Activated CD8-positive, alpha-beta T cell treated with anti-CD3 and anti-CD28 coated beads for 36 hours (primary cell): Measurements from ENCODE around the gene PGAP6. TPM values are rescaled to one million over a fixed set of nuclear protein-coding genes. Genes with fewer than 3 reads are reported as not detected.
A peak's percentile ranks its signal among the peaks of the same experiment; 100 is the strongest.

Experiments used
- ATAC-seq: fragments of 200-7000 bp; cut with Tn5 transposase; one replicate; pipeline ENCODE4 v1.10.0; 2021; ENCODE audit warnings: mild to moderate bottlenecking, moderate library complexity
- CTCF ChIA-PET: fragments of 350-600 bp; sonication (Branson Sonifier 250); formaldehyde crosslinking; loops from one replicate; lab custom pipeline; 2021; ENCODE audit warnings: antibody characterized with exemption; lab: Charles Lee
- POLR2A ChIA-PET: fragments of 350-600 bp; sonication (Branson Sonifier 250); formaldehyde crosslinking; loops from one replicate; lab custom pipeline; 2021; ENCODE audit warnings: antibody characterized with exemption; lab: Charles Lee
- DNase-seq: peaks from one replicate; pipeline ENCODE4 v3.0.0-alpha.2; 2020
- H3K27ac Mint-ChIP-seq: one replicate; pipeline ENCODE4 v1.8.0; 2021; ENCODE audit warnings: mild to moderate bottlenecking, mixed read lengths
- H3K27me3 Mint-ChIP-seq: one replicate; pipeline ENCODE4 v1.8.0; 2021; ENCODE audit warnings: mixed read lengths
- H3K36me3 Mint-ChIP-seq: one replicate; pipeline ENCODE4 v1.8.0; 2021; ENCODE audit warnings: low read depth, mixed read lengths
- H3K4me1 Mint-ChIP-seq: one replicate; pipeline ENCODE4 v1.8.0; 2021; ENCODE audit warnings: low read depth, mixed read lengths
- H3K4me3 Mint-ChIP-seq: one replicate; pipeline ENCODE4 v1.8.0; 2021; ENCODE audit warnings: mild to moderate bottlenecking, moderate library complexity, mixed read lengths
- H3K9me3 Mint-ChIP-seq: one replicate; pipeline ENCODE4 v1.8.0; 2021; ENCODE audit warnings: mixed read lengths
- intact Hi-C: fragments of 100-400 bp; cut with micrococcal nuclease; formaldehyde crosslinking; loops from one replicate; pipeline ENCODE4 v1.10.0; 2022
- total RNA-seq, 2 experiments: library from RNA; stranded (reverse); gene quantifications; one replicate each; pipeline ENCODE4 v1.2.3, GENCODE V29; 2021
- TF ChIP-seq, protein P1 (sequence below): fragments of 200-600 bp; IDR thresholded peaks from one replicate; pipeline ENCODE4 v1.8.0; 2022; ENCODE audit warnings: antibody characterized with exemption, mild to moderate bottlenecking

PGAP6 gene
- total RNA-seq, 2 experiments from 2014 or later, result 21.9 to 24.8 TPM

DNA sequence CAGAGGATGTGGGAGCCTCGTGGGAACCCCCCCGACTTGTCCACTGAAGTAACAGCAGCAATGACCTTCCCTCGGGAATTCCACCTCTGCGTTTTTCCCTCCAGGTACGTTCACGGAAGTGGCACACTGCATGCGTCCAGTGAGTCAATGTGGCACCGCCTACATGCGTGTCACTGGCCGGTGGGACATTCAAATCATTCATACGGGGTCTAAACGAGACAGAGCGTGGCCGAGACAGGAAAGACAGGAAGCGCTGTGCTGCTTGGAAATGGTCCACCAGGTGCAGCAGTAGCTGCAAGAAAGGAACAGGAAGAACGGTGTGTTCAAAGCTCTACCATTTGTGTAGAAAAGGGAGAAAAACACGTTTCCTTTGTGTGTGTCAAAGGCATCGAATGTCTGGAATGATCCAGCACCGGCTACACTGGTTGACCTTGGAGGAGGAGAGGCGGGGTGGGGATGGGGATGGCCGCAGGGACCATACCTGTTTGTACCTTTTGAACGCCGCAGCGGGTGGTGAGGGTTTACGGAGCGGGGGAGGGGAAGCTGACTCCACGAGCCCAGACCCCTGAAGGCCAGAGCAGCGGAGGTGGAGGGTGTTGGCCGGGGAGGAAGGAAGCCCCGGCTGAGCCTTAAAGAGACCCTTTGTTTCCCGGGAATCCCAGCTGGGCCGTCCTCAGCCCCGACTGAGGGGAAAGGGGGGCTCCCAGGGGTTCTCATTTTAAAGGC is 1.7 kb upstream of the PGAP6 start:
- Mint-ChIP-seq H3K4me3 (peak overlapping the region; percentile 75), H3K9me3 (no peaks in the 10 kb centered on the region)

DNA sequence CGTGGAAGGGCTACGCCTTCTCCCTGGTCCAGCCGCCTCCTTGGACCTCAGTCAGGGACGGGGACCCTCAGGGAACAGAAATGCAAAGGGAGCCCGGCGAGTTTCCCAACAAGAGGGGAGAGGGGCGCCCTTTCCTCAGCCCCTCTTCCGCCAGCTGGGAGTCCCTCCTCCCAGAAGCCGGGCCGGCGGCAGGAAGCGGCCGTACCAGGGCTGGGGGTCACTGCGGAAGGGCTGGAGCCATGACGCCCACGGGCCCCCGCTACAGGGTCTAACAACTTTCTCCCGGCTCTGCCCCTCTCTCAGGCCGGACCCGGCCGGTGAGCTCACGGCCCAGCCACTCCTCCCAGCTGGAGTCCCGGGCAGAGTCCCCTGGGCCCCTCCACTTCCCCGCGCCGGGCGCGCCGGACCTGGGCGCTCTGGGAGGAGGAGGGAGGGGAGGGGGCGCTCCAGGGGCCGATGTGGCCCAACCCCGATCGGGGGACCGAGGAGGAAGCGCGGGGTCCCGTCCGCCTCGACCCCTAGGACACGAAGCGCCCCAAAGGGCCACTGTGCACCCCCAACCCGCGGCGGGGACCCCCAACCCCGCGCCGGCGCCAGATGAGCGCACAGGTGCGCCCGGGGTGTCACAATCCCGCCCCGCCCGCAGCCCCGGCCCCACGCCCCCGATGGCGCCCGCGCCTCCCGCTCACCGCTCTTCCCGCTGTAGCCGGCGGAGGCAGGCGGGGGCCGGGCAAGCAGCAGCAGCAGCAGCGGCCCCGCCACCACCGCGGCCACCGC is 578 bp downstream of the PGAP6 start:
- ATAC-seq (peak; percentile 28), DNase-seq (no peak)
- H3K4me3 Mint-ChIP-seq, result peak overlapping the region; percentile 70
- H3K27me3 Mint-ChIP-seq, result no peaks in the 10 kb centered on the region
- CTCF ChIA-PET, result no interaction called here
- TF ChIP-seq, protein P1, sequence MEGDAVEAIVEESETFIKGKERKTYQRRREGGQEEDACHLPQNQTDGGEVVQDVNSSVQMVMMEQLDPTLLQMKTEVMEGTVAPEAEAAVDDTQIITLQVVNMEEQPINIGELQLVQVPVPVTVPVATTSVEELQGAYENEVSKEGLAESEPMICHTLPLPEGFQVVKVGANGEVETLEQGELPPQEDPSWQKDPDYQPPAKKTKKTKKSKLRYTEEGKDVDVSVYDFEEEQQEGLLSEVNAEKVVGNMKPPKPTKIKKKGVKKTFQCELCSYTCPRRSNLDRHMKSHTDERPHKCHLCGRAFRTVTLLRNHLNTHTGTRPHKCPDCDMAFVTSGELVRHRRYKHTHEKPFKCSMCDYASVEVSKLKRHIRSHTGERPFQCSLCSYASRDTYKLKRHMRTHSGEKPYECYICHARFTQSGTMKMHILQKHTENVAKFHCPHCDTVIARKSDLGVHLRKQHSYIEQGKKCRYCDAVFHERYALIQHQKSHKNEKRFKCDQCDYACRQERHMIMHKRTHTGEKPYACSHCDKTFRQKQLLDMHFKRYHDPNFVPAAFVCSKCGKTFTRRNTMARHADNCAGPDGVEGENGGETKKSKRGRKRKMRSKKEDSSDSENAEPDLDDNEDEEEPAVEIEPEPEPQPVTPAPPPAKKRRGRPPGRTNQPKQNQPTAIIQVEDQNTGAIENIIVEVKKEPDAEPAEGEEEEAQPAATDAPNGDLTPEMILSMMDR, result no peak
- peaks cover 28% of the 10 kb centered on the region for H3K4me1 Mint-ChIP-seq
- no peaks in the 10 kb centered on the region for H3K36me3 Mint-ChIP-seq
- no peak overlapping the region for H3K27ac Mint-ChIP-seq
- POLR2A ChIA-PET, result interaction anchor here (0.6 to 2.3 kb wide), 7 partner anchors 9 to 163 kb away, joined by 3 to 7 read pairs (median 3); partner anchors contain the start of gene LUC7L
- intact Hi-C loops, result no loop called here
- H3K9me3 Mint-ChIP-seq, result no peaks in the 10 kb centered on the region

More for the DNA sequence above, 1.7 kb upstream of the PGAP6 start:
- ChIA-PET CTCF (interaction anchor here (1.7 kb wide), 1 partner anchor 318 kb away, joined by 5 read pairs; no protein-coding TSS in a partner anchor), POLR2A (interaction anchor here (1.0 to 1.5 kb wide), 3 partner anchors 8 to 143 kb away, joined by 3 to 4 read pairs (median 4); no protein-coding TSS in a partner anchor)
- Mint-ChIP-seq H3K4me1 (peaks cover 28% of the 10 kb centered on the region), H3K27me3 (no peaks in the 10 kb centered on the region), H3K36me3 (no peaks in the 10 kb centered on the region), H3K27ac (peak overlapping the region; percentile 65)
- TF ChIP-seq, protein P1, result no peak
- intact Hi-C loops, result no loop called here
- ATAC-seq (peak; percentile 64), DNase-seq (peak; percentile 81)

DNA sequence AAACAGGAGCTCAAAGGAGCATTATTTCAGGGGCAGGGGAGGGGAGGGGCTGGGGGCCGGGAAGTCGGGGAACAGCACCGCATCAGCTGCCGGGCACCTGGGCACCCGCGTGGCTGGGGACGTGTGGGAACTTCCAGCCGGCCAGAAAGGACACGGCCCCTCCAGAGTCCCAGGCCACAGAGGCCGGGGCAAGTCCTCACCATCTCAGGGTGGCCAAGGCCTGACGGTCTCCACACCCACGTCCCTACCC is 1.1 kb downstream of the PGAP6 start:
- Mint-ChIP-seq H3K27me3 (no peaks in the 10 kb centered on the region), H3K4me3 (peak overlapping the region; percentile 70), H3K36me3 (no peaks in the 10 kb centered on the region), H3K27ac (no peak overlapping the region), H3K4me1 (peaks cover 28% of the 10 kb centered on the region), H3K9me3 (no peaks in the 10 kb centered on the region)
- TF ChIP-seq, protein P1, result no peak
- DNase-seq (no peak), ATAC-seq (no peak)
- intact Hi-C loops, result no loop called here
- ChIA-PET CTCF (no interaction called here), POLR2A (interaction anchor here (0.8 to 2.3 kb wide), 6 partner anchors 9 to 152 kb away, joined by 3 to 7 read pairs (median 4); partner anchors contain the start of gene LUC7L)

DNA sequence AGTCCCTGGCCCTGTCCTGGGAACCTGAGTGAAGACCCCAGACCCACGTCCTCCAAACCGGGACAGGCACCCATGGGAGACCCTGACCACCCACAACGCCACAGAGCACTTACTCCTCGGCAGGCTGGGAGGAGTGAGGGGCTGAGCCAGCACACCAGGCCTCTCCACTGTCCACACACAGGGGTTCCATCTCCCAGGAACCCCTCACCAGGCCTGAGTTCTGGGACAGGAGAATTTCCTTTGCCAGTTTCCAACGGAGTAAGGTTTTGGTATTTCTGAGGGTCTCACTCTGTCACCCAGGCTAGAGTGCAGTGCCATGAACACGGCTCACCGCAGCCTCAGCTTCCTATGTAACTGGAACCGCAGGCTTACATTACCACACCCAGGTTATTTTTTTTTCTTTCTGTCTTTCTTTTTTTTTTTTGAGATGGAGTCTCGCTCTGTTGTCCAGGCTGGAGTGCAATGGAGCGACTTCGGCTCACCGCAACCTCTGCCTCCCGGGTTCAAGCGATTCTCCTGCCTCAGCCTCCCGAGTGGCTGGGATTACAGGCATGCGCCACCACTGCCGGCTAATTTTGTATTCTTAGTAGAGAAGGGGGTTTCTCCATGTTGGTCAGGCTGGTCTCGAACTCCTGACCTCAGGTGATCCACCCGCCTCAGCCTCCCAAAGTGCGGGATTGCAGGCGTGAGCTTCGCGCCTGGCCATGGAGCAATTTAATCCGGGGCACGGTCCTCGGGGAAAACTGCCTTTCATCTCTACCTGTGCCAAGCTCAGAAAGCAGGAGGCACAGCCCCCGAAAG is 1.6 kb downstream of the PGAP6 start:
- no peaks in the 10 kb centered on the region for H3K36me3 Mint-ChIP-seq
- H3K4me3 Mint-ChIP-seq, result peak overlapping the region; percentile 70
- TF ChIP-seq, protein P1, result no peak
- H3K9me3 Mint-ChIP-seq, result no peaks in the 10 kb centered on the region
- H3K27me3 Mint-ChIP-seq, result no peaks in the 10 kb centered on the region
- DNase-seq, result peak; percentile 58
- peaks cover 28% of the 10 kb centered on the region for H3K4me1 Mint-ChIP-seq
- intact Hi-C loops, result no loop called here
- ChIA-PET POLR2A (interaction anchor here (0.8 to 1.2 kb wide), 5 partner anchors 8 to 146 kb away, joined by 3 to 6 read pairs (median 4); no protein-coding TSS in a partner anchor), CTCF (no interaction called here)
- no peak for ATAC-seq
- H3K27ac Mint-ChIP-seq, result peak overlapping the region; percentile 71
